Natural killer cell (primary cell): Measurements from ENCODE around the gene CTDP1. TPM values are rescaled to one million over a fixed set of nuclear protein-coding genes. Genes with fewer than 3 reads are reported as not detected.
"Not testable (repeated sequence)": the region's sequence is repeated elsewhere in the genome, so short reads cannot be mapped to it uniquely, and the experiment has no call there.

ENCODE experiments used
- ATAC-seq, 3 donors: fragments of 150-1000 bp in 2 of 3; fragments of 200-7000 bp in 1 of 3; cut with Tn5 transposase; 1 replicate in 1 of 3; 2 replicates in 2 of 3; pipeline ENCODE4 v1.10.0; 2021; ENCODE audit warnings: mild to moderate bottlenecking in 2 of 3, moderate library complexity in 2 of 3
- DNase-seq, 2 donors: peaks; one replicate each; pipeline versions ENCODE4 v3.0.0 to v3.0.0-alpha.2; 2013 to 2021; ENCODE audit warnings: mixed read lengths in 1 of 2
- H3K27ac ChIP-seq: one replicate; pipeline ENCODE4 v1.5.1; 2013; ENCODE audit warnings: mild to moderate bottlenecking, low read length
- H3K27me3 ChIP-seq: one replicate; pipeline ENCODE4 v1.6.1; 2013; ENCODE audit warnings: low read length; ENCODE audit not compliant: control insufficient read depth, insufficient read depth
- H3K36me3 ChIP-seq: one replicate; pipeline ENCODE4 v1.6.1; 2013; ENCODE audit warnings: low read length; ENCODE audit not compliant: control insufficient read depth, insufficient read depth
- H3K4me1 ChIP-seq: one replicate; pipeline ENCODE4 v1.6.1; 2013; ENCODE audit warnings: low read length; ENCODE audit not compliant: control insufficient read depth, insufficient read depth
- H3K4me3 ChIP-seq: one replicate; pipeline ENCODE4 v1.5.1; 2013; ENCODE audit warnings: low read length
- H3K9me3 ChIP-seq: one replicate; pipeline ENCODE4 v1.6.1; 2013; ENCODE audit warnings: low read length; ENCODE audit not compliant: control insufficient read depth, insufficient read depth
- H3K27ac Mint-ChIP-seq, 2 donors: one replicate each; pipeline ENCODE4 v1.8.0; 2022; ENCODE audit warnings: mild to moderate bottlenecking in 2 of 2, mixed read lengths in 2 of 2, moderate library complexity in 1 of 2
- H3K27me3 Mint-ChIP-seq, 2 donors: one replicate each; pipeline ENCODE4 v1.8.0; 2022; ENCODE audit warnings: low read depth in 2 of 2, mixed read lengths in 2 of 2
- H3K36me3 Mint-ChIP-seq: one replicate; pipeline ENCODE4 v1.8.0; 2022; ENCODE audit warnings: mixed read lengths
- H3K4me1 Mint-ChIP-seq, 2 donors: one replicate each; pipeline ENCODE4 v1.8.0; 2022; ENCODE audit warnings: mixed read lengths in 2 of 2
- H3K4me3 Mint-ChIP-seq: one replicate; pipeline ENCODE4 v1.8.0; 2022; ENCODE audit warnings: mild to moderate bottlenecking, moderate library complexity, mixed read lengths
- H3K9me3 Mint-ChIP-seq, 2 donors: one replicate each; pipeline ENCODE4 v1.8.0; 2022; ENCODE audit warnings: mixed read lengths in 2 of 2
- CTCF ChIP-seq: fragments of 200-600 bp; IDR thresholded peaks from one replicate; pipeline ENCODE4 v1.8.0; 2022; ENCODE audit warnings: antibody characterized with exemption
- WGBS: methylation state at CpG from one replicate; pipeline ENCODE4 v1.1.7; 2013; ENCODE audit warnings: missing lambda C conversion rate; ENCODE audit not compliant: insufficient coverage; 5-methylcytosine and 5-hydroxymethylcytosine counted together
- intact Hi-C: fragments of 100-400 bp; cut with micrococcal nuclease; formaldehyde crosslinking; loops from one replicate; pipeline ENCODE4 v1.14.2; 2022
- total RNA-seq, 4 donors: library from RNA; stranded (reverse); fragments of 120-200 nt in 1 of 4; gene quantifications; one replicate each; pipeline versions ENCODE4 v1.2.3 to v1.2.4, GENCODE V29; 2013 to 2022

Gene CTDP1
- total RNA-seq, 3 donors from 2014 or later (not counting 1 experiment from before 2014, with no cell fraction given), result 66.9 to 89.4 (median 77.1) TPM

GRCh38 chr18:79748321-79749180, 68.9 kb downstream of the CTDP1 start:
- Mint-ChIP-seq H3K27me3 (no peaks in the 10 kb centered on the region), H3K9me3 (no peaks in the 10 kb centered on the region), H3K36me3 (no peaks in the 10 kb centered on the region), H3K27ac (no peak overlapping the region), H3K4me1 (peaks cover 24 to 25% of the 10 kb centered on the region in 2 donors), H3K4me3 (no peak overlapping the region)
- TF ChIP-seq CTCF, result no peak
- Histone ChIP-seq H3K27me3 (no peaks in the 10 kb centered on the region), H3K4me1 (no peaks in the 10 kb centered on the region), H3K27ac (no peak overlapping the region), H3K36me3 (peaks cover 18% of the 10 kb centered on the region), H3K4me3 (no peak overlapping the region), H3K9me3 (no peaks in the 10 kb centered on the region)
- ATAC-seq, result no peak
- 96% methylated on average over 36 of the region's 36 CpGs for WGBS
- no peak for DNase-seq
- intact Hi-C loops, result no loop called here

GRCh38 chr18:79749251-79750191, 69.9 kb downstream of the CTDP1 start:
- H3K27ac Mint-ChIP-seq, result no peak overlapping the region
- ATAC-seq (no peak), DNase-seq (no peak)
- no peaks in the 10 kb centered on the region for H3K27me3 ChIP-seq
- intact Hi-C loops, result no loop called here
- no peaks in the 10 kb centered on the region for H3K4me1 ChIP-seq
- H3K4me3 Mint-ChIP-seq, result no peak overlapping the region
- H3K4me3 ChIP-seq, result no peak overlapping the region
- TF ChIP-seq CTCF, result no peak
- no peak overlapping the region for H3K27ac ChIP-seq
- no peaks in the 10 kb centered on the region for H3K27me3 Mint-ChIP-seq
- peaks cover 18 to 19% of the 10 kb centered on the region in 2 donors for H3K4me1 Mint-ChIP-seq
- H3K9me3 Mint-ChIP-seq, result no peaks in the 10 kb centered on the region
- whole genome bisulfite sequencing, result 94% methylated on average over 49 of the region's 49 CpGs
- H3K9me3 ChIP-seq, result no peaks in the 10 kb centered on the region
- H3K36me3 Mint-ChIP-seq, result no peaks in the 10 kb centered on the region
- peaks cover 25% of the 10 kb centered on the region for H3K36me3 ChIP-seq

GRCh38 chr18:79750980-79751571, 71.5 kb downstream of the CTDP1 start:
- DNase-seq (no peak), ATAC-seq (no peak)
- Mint-ChIP-seq H3K9me3 (no peaks in the 10 kb centered on the region), H3K36me3 (no peaks in the 10 kb centered on the region), H3K27me3 (no peaks in the 10 kb centered on the region), H3K4me1 (peaks cover 16 to 19% of the 10 kb centered on the region in 2 donors), H3K27ac (no peak overlapping the region), H3K4me3 (no peak overlapping the region)
- Histone ChIP-seq H3K4me1 (no peaks in the 10 kb centered on the region), H3K9me3 (no peaks in the 10 kb centered on the region), H3K36me3 (peaks cover 35% of the 10 kb centered on the region), H3K4me3 (no peak overlapping the region), H3K27ac (no peak overlapping the region), H3K27me3 (no peaks in the 10 kb centered on the region)
- WGBS, result 88% methylated on average over 13 of the region's 13 CpGs
- intact Hi-C loops, result no loop called here
- TF ChIP-seq CTCF, result no peak

- H3K4me1 Mint-ChIP-seq, result peaks cover 16 to 19% of the 10 kb centered on the region in 2 donors
- H3K27me3 ChIP-seq, H3K4me3 ChIP-seq, H3K27me3 Mint-ChIP-seq, ATAC-seq, DNase-seq, H3K27ac ChIP-seq, H3K9me3 ChIP-seq, H3K36me3 Mint-ChIP-seq, H3K4me3 Mint-ChIP-seq, H3K4me1 ChIP-seq, H3K9me3 Mint-ChIP-seq, intact Hi-C loops, H3K27ac Mint-ChIP-seq: not testable (repeated sequence)
- WGBS, result 98% methylated on average over 15 of the region's 20 CpGs
- H3K36me3 ChIP-seq, result peaks cover 32% of the 10 kb centered on the region
These were observed 72.4 kb downstream of the CTDP1 start for GRCh38 chr18:79751918-79752578.

- H3K9me3 Mint-ChIP-seq, result not testable (repeated sequence)
- WGBS, result 91% methylated on average over 4 of the region's 8 CpGs
- H3K36me3 ChIP-seq, result peaks cover 30% of the 10 kb centered on the region
These were observed 73.3 kb downstream of the CTDP1 start for GRCh38 chr18:79752946-79753345.

More at GRCh38 chr18:79752946-79753345, 73.3 kb downstream of the CTDP1 start:
- H3K36me3 Mint-ChIP-seq, H3K9me3 ChIP-seq, H3K27ac ChIP-seq, H3K4me3 Mint-ChIP-seq, intact Hi-C loops, H3K27me3 Mint-ChIP-seq, H3K4me3 ChIP-seq, DNase-seq, ATAC-seq, H3K4me1 ChIP-seq, H3K27me3 ChIP-seq: not testable (repeated sequence)
- H3K4me1 Mint-ChIP-seq, result peaks cover 16 to 19% of the 10 kb centered on the region in 2 donors
- peak overlapping the region in 1 of 2 donors; percentile 23 for H3K27ac Mint-ChIP-seq
